Neural cell (in vitro differentiated cells): ENCODE results near the gene PHGDH. TPM values are rescaled to one million over a fixed set of nuclear protein-coding genes. Genes with fewer than 3 reads are reported as not detected.

Experiments used
- H2AFZ ChIP-seq: fragments of 200-600, 300-800 bp; sonication (generic), shearing (Covaris generic); 2 replicates; pipeline ENCODE4 v1.6.0; 2014; ENCODE audit warnings: low read depth, mild to moderate bottlenecking, antibody characterized with exemption, low read length, moderate library complexity
- H3F3A ChIP-seq: fragments of 200-600 bp; shearing (Covaris generic); 2 replicates; pipeline ENCODE4 v1.6.1; 2016; ENCODE audit warnings: mild to moderate bottlenecking, moderate library complexity, mixed read lengths, antibody characterized with exemption, low read length; ENCODE audit not compliant: insufficient read depth, poor library complexity, severe bottlenecking
- H3K27ac ChIP-seq: fragments of 200-600, 300-800 bp; sonication (generic), shearing (Covaris generic); 2 replicates; pipeline ENCODE4 v1.5.1; 2014; ENCODE audit warnings: mild to moderate bottlenecking, low read length, moderate library complexity
- H3K27me3 ChIP-seq: fragments of 300-800, 200-600 bp; sonication (generic), shearing (Covaris generic); 2 replicates; pipeline ENCODE4 v1.6.0; 2014; ENCODE audit warnings: mild to moderate bottlenecking, low read depth, low read length, moderate library complexity; ENCODE audit not compliant: insufficient read depth
- H3K36me3 ChIP-seq: fragments of 300-800, 200-600 bp; sonication (generic), shearing (Covaris generic); 2 replicates; pipeline ENCODE4 v1.5.1; 2014; ENCODE audit warnings: mild to moderate bottlenecking, antibody characterized with exemption, low read length, moderate library complexity; ENCODE audit not compliant: insufficient read depth
- H3K4me2 ChIP-seq: fragments of 300-800, 200-600 bp; sonication (generic), shearing (Covaris generic); 2 replicates; pipeline ENCODE4 v1.6.0; 2014; ENCODE audit warnings: mild to moderate bottlenecking, low read length
- H3K4me3 ChIP-seq: fragments of 300-800, 200-600 bp; sonication (generic), shearing (Covaris generic); 2 replicates; pipeline ENCODE4 v1.5.1; 2014; ENCODE audit warnings: mild to moderate bottlenecking, low read length, moderate library complexity
- H3K79me2 ChIP-seq: fragments of 200-600 bp; shearing (Covaris generic); replicated peaks from 2 replicates; pipeline ENCODE4 v1.6.0; 2014; ENCODE audit warnings: mild to moderate bottlenecking, low read length, moderate library complexity; ENCODE audit not compliant: insufficient read depth
- H3K9ac ChIP-seq: fragments of 300-800, 200-600 bp; sonication (generic), shearing (Covaris generic); 2 replicates; pipeline ENCODE4 v1.6.1; 2016; ENCODE audit warnings: mild to moderate bottlenecking, low read length, mixed read lengths
- H3K9me2 ChIP-seq: fragments of 200-600 bp; shearing (Covaris generic); 2 replicates; pipeline ENCODE4 v1.6.1; 2016; ENCODE audit warnings: mild to moderate bottlenecking, low read length, mixed read lengths; ENCODE audit not compliant: insufficient read depth
- H3K9me3 ChIP-seq: fragments of 200-600, 300-800 bp; sonication (generic), shearing (Covaris generic); 2 replicates; pipeline ENCODE4 v1.6.1; 2016; ENCODE audit warnings: mild to moderate bottlenecking, mixed run types, low read length, moderate library complexity, mixed read lengths
- H4K20me1 ChIP-seq: fragments of 200-600 bp; shearing (Covaris generic); 2 replicates; pipeline ENCODE4 v1.6.1; 2016; ENCODE audit warnings: mild to moderate bottlenecking, mixed run types; ENCODE audit not compliant: insufficient read depth
- CTCF ChIP-seq: fragments of 450-650 bp; IDR thresholded peaks from 2 replicates; pipeline ENCODE4 v1.5.1; 2014; ENCODE audit warnings: antibody characterized with exemption, mild to moderate bottlenecking, moderate library complexity; ENCODE audit not compliant: poor library complexity, severe bottlenecking
- EP300 ChIP-seq: fragments of 450-650 bp; conservative IDR thresholded peaks from 2 replicates; pipeline ENCODE4 v1.6.1; 2014; ENCODE audit warnings: antibody characterized with exemption, mild to moderate bottlenecking, moderate library complexity; ENCODE audit not compliant: poor library complexity, severe bottlenecking
- EZH2 ChIP-seq: fragments of 200-600, 300-800 bp; shearing (Covaris generic), sonication (generic); IDR thresholded peaks from 2 replicates; pipeline ENCODE4 v1.6.1; 2014; ENCODE audit warnings: antibody characterized with exemption, low read length, borderline replicate concordance, mild to moderate bottlenecking; ENCODE audit not compliant: insufficient read depth, poor library complexity, severe bottlenecking
- MXI1 ChIP-seq: fragments of 450-650 bp; conservative IDR thresholded peaks from 2 replicates; pipeline ENCODE4 v1.6.1; 2014; ENCODE audit warnings: antibody characterized with exemption, mild to moderate bottlenecking; ENCODE audit not compliant: poor library complexity, severe bottlenecking
- POLR2AphosphoS5 ChIP-seq: IDR thresholded peaks from 2 replicates; pipeline ENCODE4 v1.6.1; 2012
- RAD21 ChIP-seq: fragments of 450-650 bp; conservative IDR thresholded peaks from 2 replicates; pipeline ENCODE4 v1.6.1; 2014; ENCODE audit warnings: antibody characterized with exemption, mild to moderate bottlenecking, moderate library complexity
- REST ChIP-seq: IDR thresholded peaks from 2 replicates; pipeline ENCODE4 v1.6.1; 2012; ENCODE audit warnings: borderline replicate concordance
- SMC3 ChIP-seq: fragments of 450-650 bp; conservative IDR thresholded peaks from 2 replicates; pipeline ENCODE4 v1.6.1; 2014; ENCODE audit warnings: antibody characterized with exemption, mild to moderate bottlenecking, moderate library complexity; ENCODE audit not compliant: poor library complexity
- TAF1 ChIP-seq: IDR thresholded peaks from 2 replicates; pipeline ENCODE4 v1.6.1; 2012; ENCODE audit warnings: low read depth
- polyA plus RNA-seq: library from polyadenylated mRNA; depleted of rRNA; stranded (reverse); fragments of >200 nt; gene quantifications from 2 replicates; pipeline ENCODE4 v1.2.3, GENCODE V29; 2014

The PHGDH gene
- polyA plus RNA-seq, 1 donor from 2014 or later: 11.8 TPM

GRCh38 chr1:119773711-119774241 lies 62.0 kb downstream of the PHGDH start:
- no peak overlapping the region for H2AFZ ChIP-seq
- H3K9me3 ChIP-seq: no peaks in the 10 kb centered on the region
- H3K27ac ChIP-seq: no peak overlapping the region
- no peaks in the 10 kb centered on the region for H3K9me2 ChIP-seq
- TF ChIP-seq REST: no peak
- no peak for TF ChIP-seq MXI1
- no peaks in the 10 kb centered on the region for H3K27me3 ChIP-seq
- H3F3A ChIP-seq: no peaks in the 10 kb centered on the region
- no peaks in the 10 kb centered on the region for H3K36me3 ChIP-seq
- no peak overlapping the region for H3K9ac ChIP-seq
- no peak overlapping the region for H3K4me2 ChIP-seq
- no peaks in the 10 kb centered on the region for H3K79me2 ChIP-seq
- no peak overlapping the region for H3K4me3 ChIP-seq
- H4K20me1 ChIP-seq: no peaks in the 10 kb centered on the region

GRCh38 chr1:119774746-119775490 lies 63.2 kb downstream of the PHGDH start:
- Histone ChIP-seq H3K9ac (no peak overlapping the region), H3K27ac (no peak overlapping the region), H3K36me3 (no peaks in the 10 kb centered on the region), H2AFZ (no peak overlapping the region), H3K79me2 (no peaks in the 10 kb centered on the region), H3K9me2 (no peaks in the 10 kb centered on the region), H3F3A (no peaks in the 10 kb centered on the region), H4K20me1 (no peaks in the 10 kb centered on the region), H3K9me3 (no peaks in the 10 kb centered on the region), H3K4me3 (no peak overlapping the region), H3K4me2 (no peak overlapping the region), H3K27me3 (no peaks in the 10 kb centered on the region)
- no peak for TF ChIP-seq TAF1
- no peak for TF ChIP-seq CTCF
- TF ChIP-seq POLR2AphosphoS5: no peak
- no peak for TF ChIP-seq EP300
- no peak for TF ChIP-seq MXI1
- TF ChIP-seq RAD21: no peak
- TF ChIP-seq REST: no peak
- no peak for TF ChIP-seq EZH2
- TF ChIP-seq SMC3: no peak
